Measurements from ENCODE around the gene RFX4.
"Not testable (repeated sequence)": the region's sequence is repeated elsewhere in the genome, so short reads cannot be mapped to it uniquely, and the experiment has no call there.

RFX4 gene

GRCh38 chr12:106590601-106591000 lies 7.8 kb downstream of the RFX4 start:
- DNase-seq (ENCODE audit: low read depth), result no peak

DNA sequence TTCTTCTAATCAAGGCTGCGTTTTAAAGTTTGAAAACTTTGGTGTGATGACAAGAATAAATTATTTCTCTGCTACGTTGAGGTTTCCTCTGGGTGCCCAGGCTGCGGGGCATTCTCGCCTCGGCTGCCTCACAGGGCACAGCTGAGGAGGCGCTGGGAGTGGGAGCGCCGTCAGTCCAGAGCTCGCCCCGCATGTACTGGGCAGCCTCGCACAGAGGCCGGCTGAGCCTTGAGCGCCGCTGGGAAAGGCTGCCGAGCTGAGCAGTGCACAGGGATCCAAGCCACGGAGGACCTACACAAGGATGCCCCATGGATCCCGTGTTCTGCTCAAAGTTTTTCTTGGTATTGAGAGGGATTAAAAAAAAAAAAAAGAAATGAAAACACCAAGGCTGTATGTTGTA lies 11.6 kb downstream of the RFX4 start:
- DNase-seq (ENCODE audit: low read depth), result no peak

DNA sequence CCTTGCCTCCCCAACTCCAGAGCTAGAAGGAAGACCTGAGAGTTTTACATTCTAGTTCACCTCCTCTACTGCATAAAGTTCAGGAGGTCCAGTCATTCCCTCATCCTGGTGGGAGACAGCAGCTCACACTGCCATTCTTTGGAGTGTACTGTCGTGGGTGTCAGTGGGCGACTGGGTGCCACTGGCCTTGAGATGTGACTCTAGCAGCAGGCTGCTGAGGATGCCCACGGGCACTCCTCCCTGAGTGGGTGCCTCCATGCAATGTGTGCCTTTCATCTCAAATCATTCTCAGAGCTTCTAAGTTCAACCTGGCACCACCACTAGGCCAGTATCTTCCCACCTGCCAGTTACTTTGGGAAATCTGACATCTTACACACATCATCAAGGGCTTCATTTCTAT lies 12.5 kb downstream of the RFX4 start:
- DNase-seq (ENCODE audit: low read depth), result no peak

- no peak for DNase-seq (ENCODE audit: low read depth)
Measured at GRCh38 chr12:106598003-106598402, 15.2 kb downstream of the RFX4 start.

- no peak for DNase-seq (ENCODE audit: low read depth)
Measured at GRCh38 chr12:106599302-106599701, 16.5 kb downstream of the RFX4 start.

DNA sequence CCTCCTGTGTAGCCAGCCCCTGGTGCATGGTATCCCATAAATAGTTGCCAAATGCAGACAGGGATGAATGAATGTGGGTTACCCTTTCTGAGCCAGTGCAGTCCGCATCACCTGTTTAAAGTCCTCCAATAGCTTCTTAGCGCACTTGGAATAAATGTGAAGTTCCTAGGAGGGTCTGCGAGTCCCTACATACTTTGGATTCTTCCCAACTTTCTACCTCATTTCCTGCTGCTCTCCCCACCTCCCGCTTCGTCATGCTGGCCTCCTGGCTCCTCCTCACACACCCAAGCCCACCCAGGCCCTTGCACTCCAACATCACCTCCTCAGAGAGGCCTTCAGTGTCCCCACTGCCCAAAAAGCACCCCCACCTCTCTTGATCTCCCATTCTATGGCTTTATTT lies 17.7 kb downstream of the RFX4 start:
- no peak for DNase-seq (ENCODE audit: low read depth)

- DNase-seq (ENCODE audit: low read depth), result no peak
Measured at GRCh38 chr12:106601031-106601430, 18.2 kb downstream of the RFX4 start.

- DNase-seq (ENCODE audit: low read depth), result no peak
Measured at GRCh38 chr12:106601496-106601895, 18.7 kb downstream of the RFX4 start.

GRCh38 chr12:106602076-106602475 lies 19.3 kb downstream of the RFX4 start:
- DNase-seq (ENCODE audit: low read depth), result no peak

- no peak for DNase-seq (ENCODE audit: low read depth)
Measured at GRCh38 chr12:106605254-106605653, 22.4 kb downstream of the RFX4 start.

DNA sequence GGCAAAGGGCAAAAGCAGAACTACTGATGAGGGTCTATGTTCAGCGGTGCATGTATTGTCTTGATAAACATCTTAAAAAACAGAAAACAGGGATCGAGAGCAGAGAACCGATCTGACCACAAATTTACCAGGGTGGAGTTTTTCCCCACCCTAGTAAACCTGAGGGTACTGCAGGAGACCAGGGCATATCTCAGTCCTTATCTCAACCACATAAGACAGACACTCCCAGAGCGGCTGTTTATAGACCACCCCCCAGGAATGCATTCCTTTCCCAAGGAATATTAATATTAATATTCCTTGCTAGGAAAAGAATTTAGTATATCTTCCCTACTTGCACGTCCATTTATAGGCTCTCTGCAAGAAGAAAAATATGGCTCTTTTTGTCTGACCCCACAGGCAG lies 37.8 kb downstream of the RFX4 start:
- not testable (repeated sequence) for DNase-seq (ENCODE audit: low read depth)

DNA sequence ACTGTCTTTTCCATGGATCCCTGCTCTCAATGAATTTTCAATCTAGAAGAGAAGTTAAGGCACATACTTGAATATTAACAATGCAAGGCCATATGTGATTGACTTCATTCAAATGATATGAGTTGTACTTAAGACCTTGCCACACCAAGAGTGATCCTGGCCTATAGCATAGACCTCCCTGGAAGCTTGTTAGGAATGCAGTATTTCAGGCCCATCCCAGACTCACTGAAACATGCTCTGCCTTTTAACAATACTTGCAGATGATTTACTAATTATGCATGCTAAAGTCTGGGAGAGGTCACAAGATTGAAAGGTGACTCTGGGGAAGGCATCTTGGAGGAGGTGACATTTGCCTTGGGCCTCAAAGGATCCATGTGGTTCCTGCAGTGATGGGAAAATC lies 43.2 kb downstream of the RFX4 start:
- no peak for DNase-seq (ENCODE audit: low read depth)

- no peak for DNase-seq (ENCODE audit: low read depth)
Measured at GRCh38 chr12:106629797-106630659, 47.2 kb downstream of the RFX4 start.

DNA sequence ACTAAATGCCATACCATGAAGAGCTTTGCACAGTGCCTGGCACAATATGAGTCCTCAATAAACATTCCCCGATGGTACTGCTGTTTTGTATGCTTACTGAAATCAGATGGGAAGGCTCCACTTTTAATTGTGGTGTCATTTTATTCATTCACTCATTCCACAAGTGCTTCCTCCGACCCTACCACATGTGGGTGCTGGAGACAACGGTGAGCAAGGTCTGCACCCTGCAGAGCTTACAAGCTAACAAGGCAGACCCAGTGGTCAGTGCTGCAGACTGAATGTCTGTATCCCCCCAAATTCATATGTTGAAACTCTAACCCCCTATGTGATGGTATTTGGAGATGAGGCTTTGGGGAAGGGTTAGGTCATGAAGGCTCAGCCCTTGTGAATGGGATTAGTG lies 48.3 kb downstream of the RFX4 start:
- DNase-seq (ENCODE audit: low read depth), result no peak

DNA sequence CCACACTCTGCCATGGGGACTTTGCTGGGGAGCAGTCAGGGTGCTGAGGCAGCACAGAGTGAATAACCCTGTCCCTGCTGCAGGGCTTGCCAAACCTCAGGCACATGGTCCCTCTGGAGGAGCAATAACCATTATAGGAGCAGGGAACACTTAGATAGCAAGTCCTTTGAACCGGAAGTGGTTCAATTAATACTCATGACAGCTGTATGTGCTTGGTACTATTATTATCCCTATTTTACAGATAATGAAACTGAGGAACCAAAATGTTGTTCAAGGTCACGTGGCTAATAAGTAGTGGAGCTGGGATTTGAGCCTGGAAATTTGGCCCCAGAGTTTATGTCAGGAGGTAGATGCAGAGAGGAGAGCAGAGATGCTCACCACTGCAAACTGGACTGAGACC lies 49.0 kb downstream of the RFX4 start:
- DNase-seq (ENCODE audit: low read depth), result no peak

DNA sequence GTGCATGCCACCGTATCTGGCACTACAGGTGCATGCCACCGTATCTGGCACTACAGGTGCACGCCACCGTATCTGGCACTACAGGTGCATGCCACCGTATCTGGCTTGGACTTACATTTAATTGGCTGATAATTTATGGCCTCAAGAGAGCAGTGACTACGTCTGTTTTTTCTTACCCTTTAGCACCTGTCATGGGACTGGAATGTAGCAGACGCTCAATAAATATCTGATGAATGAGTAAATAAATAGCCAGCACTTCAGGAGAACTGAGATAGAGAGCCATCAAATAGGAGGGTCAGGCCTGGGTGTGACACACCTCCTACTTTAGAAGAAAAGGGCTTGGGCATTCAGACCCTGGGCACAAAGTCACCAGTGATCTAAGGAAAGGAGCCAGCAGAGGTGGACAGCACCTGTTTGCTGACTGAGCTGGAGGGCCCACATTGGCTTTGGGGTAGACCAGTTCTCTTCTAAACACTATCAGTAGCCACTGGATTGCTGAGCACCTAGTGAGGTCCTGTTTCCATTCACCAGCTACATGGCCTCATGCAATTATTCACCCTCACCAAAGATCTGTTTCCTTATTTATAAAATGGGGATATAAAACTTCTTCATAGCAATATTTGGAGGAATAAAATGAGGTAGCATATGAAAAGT lies 50.1 kb downstream of the RFX4 start:
- DNase-seq (ENCODE audit: low read depth), result no peak

- DNase-seq (ENCODE audit: low read depth), result no peak
Measured at GRCh38 chr12:106633451-106633823, 50.6 kb downstream of the RFX4 start.

DNA sequence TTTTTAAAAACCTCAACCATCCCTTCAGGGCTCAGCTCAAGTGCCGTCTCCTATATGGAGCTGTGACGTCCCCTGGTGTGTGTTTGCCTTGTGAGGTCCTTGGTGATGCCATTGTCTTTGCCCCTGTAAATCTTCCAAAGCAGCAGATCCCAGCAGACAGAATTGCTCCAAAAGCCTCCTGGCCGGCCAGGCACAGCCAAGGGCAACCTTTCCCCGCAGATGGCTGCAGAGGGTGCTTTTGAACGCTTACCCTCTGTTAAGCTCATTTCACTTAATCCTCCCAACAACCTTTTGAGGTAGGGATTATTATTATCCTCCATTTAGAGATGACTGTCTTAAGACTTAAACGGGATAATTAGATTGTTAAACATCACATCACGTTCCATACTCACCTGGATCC lies 51.4 kb downstream of the RFX4 start:
- DNase-seq (ENCODE audit: low read depth), result no peak

DNA sequence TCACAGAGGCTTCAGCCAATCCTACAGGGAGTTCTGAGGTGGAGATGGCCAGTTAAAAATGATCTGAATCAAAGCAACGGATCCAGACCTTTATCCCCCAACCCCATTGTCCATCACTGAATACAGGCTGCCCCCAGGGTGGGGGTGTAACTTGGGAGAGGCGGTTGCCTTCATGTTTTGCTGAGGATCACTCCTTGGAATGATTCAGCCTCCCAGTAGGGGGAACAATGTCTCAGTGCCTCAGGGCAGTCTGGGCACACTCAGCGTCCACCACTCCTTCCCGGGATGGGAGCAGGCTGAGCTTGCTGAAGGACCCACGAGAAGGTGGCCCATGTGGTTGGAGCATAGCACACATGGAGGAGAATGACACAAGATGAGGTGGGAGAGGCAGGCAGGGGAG lies 60.2 kb downstream of the RFX4 start:
- no peak for DNase-seq (ENCODE audit: low read depth)

GRCh38 chr12:106644335-106645073 lies 61.7 kb downstream of the RFX4 start:
- no peak for DNase-seq (ENCODE audit: low read depth)

- no peak for DNase-seq (ENCODE audit: low read depth)
Measured at GRCh38 chr12:106645074-106645421, 62.2 kb downstream of the RFX4 start.

- no peak for DNase-seq (ENCODE audit: low read depth)
Measured at GRCh38 chr12:106645465-106646330, 62.9 kb downstream of the RFX4 start.

Data from activated T-cell treated with anti-CD3 and anti-CD28 coated beads for 48 hours (primary cell).